Ovary (tissue), 9 donors: Measurements from ENCODE around the gene TMEM37. TPM values are rescaled to one million over a fixed set of nuclear protein-coding genes. Genes with fewer than 3 reads are reported as not detected.

Experiments used
- DNase-seq, 5 donors: peaks; one replicate each; pipeline ENCODE4 v3.0.0-alpha.2; 2019 to 2020
- H3K27ac ChIP-seq, 2 donors: fragments of 200-600 bp; one replicate each; pipeline versions ENCODE4 v1.5.1 to v1.8.0; 2019 to 2022
- H3K27me3 ChIP-seq: fragments of 200-600 bp; one replicate; pipeline ENCODE4 v1.8.0; 2022
- H3K36me3 ChIP-seq: fragments of 200-600 bp; sonication (generic); one replicate; pipeline ENCODE4 v1.5.1; 2019
- H3K4me1 ChIP-seq: one replicate; pipeline ENCODE4 v1.8.1; 2013; ENCODE audit warnings: mild to moderate bottlenecking, moderate library complexity; ENCODE audit not compliant: insufficient read depth
- H3K4me3 ChIP-seq: fragments of 200-600 bp; sonication (generic); one replicate; pipeline ENCODE4 v1.5.1; 2017
- H3K9me3 ChIP-seq, 2 donors: fragments of 200-600 bp in 1 of 2; sonication (generic) in 1 of 2; one replicate each; pipeline versions ENCODE4 v1.5.1 to v1.8.1; 2013 to 2019; ENCODE audit warnings: mild to moderate bottlenecking in 1 of 2, moderate library complexity in 1 of 2
- EP300 ChIP-seq: sonication (generic); formaldehyde crosslinking; IDR thresholded peaks from one replicate; pipeline ENCODE4 v1.6.1; 2017; ENCODE audit warnings: antibody characterized with exemption
- POLR2A ChIP-seq: fragments of 450-650 bp; IDR thresholded peaks from one replicate; pipeline ENCODE4 v1.6.1; 2017; ENCODE audit warnings: antibody characterized with exemption, mild to moderate bottlenecking, moderate library complexity
- WGBS, 3 donors: extraction: QIAGEN DNeasy Blood & Tissue Kit in 1 of 3; methylation state at CpG; one replicate each; pipeline versions ENCODE4 v1.1.5 to v1.1.7; 2013 to 2017; 5-methylcytosine and 5-hydroxymethylcytosine counted together
- intact Hi-C, 4 donors: fragments of 100-400 bp; cut with DNase I; formaldehyde crosslinking; loops; one replicate each; pipeline versions ENCODE4 v1.11.0 to v1.15.1; 2022 to 2023
- polyA plus RNA-seq, 2 donors: library from polyadenylated mRNA; stranded (reverse); fragments of 200-250 nt in 1 of 2; fragments of 350-450 nt in 1 of 2; fragmentation: Illumina TruSeq in 1 of 2; extraction: RNeasy Lipid Tissue Mini Kit (QIAGEN cat#74804) in 1 of 2; gene quantifications; one replicate each; pipeline ENCODE4 v1.2.3, GENCODE V29; 2013 to 2014
- total RNA-seq, 7 donors: library from RNA; depleted of rRNA in 2 of 7; stranded (reverse); fragments of >200 nt in 2 of 7; fragmentation: NEBNext Ultra II Directional in 3 of 7; extraction: Animal tissue kit (Norgen Biotek cat#: 25700) in 3 of 7; gene quantifications; one replicate each; pipeline versions ENCODE4 v1.1.0 to v1.2.4, GENCODE V29; 2016 to 2023
- TF ChIP-seq, protein P1 (sequence below), 3 donors: fragments of 450-650 bp in 2 of 3; fragments of 200-600 bp in 1 of 3; IDR thresholded peaks; one replicate each; pipeline versions ENCODE4 v1.5.1 to v1.8.0; 2016 to 2022; ENCODE audit warnings: antibody characterized with exemption in 3 of 3, mild to moderate bottlenecking in 1 of 3
- donor health status: DM: no; HTN: no; CAD: no; lungs with moderate emphysema.
- donor health status: DM: no; HTN: no; CAD: no.
- donor health status: Bipolar disorder and iron deficiency.
- donor health status: DM: yes; HTN: yes; CAD: no.
- donor health status: DM: no; HTN: no; CAD: no.
- donor health status: DM: yes; HTN: yes; CAD: no.

TMEM37 gene
- total and polyA plus RNA-seq, 9 donors, result 9.5 to 32.5 (median 18.1) TPM

DNA sequence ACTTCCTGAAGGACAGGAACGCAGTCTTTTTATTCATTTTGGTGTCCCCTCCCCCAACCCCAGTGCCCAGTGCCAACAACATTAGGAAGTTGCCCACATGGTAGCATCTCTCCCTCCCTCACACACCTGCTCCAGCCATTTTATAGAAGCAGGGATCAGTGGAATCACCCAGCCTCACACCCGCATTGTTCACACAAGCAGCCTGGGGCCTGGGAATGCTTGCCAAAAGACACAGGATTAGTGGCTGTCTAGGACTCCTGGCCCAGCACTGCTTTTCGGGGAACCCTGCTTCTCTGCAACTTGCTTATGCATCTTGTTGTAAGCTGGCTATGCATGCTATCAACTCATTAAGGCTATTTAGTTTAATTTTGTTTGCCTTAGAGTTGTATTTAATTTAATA, 17.9 kb downstream of the TMEM37 start:
- DNase-seq, result no peak
- H3K36me3 ChIP-seq, result no peaks in the 10 kb centered on the region
- intact Hi-C loops, result no loop called here
- H3K4me3 ChIP-seq, result no peak overlapping the region
- no peak overlapping the region for H3K27ac ChIP-seq
- H3K9me3 ChIP-seq, result no peaks in the 10 kb centered on the region
- 83 to 92% (median 84%) methylated on average over 3 of the region's 3 CpGs for WGBS, 3 donors
- H3K4me1 ChIP-seq, result no peaks in the 10 kb centered on the region
- H3K27me3 ChIP-seq, result no peaks in the 10 kb centered on the region
- TF ChIP-seq, protein P1, sequence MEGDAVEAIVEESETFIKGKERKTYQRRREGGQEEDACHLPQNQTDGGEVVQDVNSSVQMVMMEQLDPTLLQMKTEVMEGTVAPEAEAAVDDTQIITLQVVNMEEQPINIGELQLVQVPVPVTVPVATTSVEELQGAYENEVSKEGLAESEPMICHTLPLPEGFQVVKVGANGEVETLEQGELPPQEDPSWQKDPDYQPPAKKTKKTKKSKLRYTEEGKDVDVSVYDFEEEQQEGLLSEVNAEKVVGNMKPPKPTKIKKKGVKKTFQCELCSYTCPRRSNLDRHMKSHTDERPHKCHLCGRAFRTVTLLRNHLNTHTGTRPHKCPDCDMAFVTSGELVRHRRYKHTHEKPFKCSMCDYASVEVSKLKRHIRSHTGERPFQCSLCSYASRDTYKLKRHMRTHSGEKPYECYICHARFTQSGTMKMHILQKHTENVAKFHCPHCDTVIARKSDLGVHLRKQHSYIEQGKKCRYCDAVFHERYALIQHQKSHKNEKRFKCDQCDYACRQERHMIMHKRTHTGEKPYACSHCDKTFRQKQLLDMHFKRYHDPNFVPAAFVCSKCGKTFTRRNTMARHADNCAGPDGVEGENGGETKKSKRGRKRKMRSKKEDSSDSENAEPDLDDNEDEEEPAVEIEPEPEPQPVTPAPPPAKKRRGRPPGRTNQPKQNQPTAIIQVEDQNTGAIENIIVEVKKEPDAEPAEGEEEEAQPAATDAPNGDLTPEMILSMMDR (IDR thresholded peaks at IDR 0.05), result no peak
- TF ChIP-seq POLR2A (no peak), EP300 (no peak)

DNA sequence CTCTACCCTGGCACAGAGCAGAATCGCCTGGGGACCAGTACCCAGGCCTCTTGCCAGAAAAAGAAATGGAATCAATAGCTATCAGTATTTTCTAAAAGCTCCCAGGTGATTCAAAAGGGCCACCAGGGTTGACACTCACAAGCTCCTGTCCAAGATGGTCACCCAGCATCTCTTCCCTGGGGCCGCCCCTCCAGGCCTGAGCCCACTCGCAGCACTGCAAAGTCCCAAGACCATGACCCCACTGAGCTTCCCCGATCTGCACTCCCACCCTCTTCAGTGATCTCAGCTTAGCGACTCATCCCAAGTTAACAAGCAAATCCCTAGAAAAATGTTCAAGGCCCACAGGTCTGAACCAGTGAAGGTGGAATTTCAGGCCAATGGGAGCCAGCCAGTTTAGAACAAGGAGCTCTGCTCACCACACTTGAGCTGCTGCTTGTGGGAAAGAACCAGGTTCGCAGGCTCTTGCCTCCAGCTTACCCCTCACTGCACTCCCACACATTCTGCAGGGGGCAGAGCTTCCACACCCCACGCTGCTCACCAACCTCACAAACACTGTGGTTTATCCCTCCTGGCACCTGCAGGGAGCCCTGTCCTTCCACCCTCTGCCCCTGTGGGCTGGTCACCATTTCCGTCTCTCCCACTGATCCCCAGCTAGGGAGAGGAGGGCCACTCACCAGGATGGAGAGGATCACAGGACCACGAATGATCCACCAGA, 19.8 kb downstream of the TMEM37 start:
- H3K36me3 ChIP-seq, result no peaks in the 10 kb centered on the region
- DNase-seq, result no peak
- no peaks in the 10 kb centered on the region for H3K9me3 ChIP-seq
- intact Hi-C loops, result no loop called here
- no peaks in the 10 kb centered on the region for H3K27me3 ChIP-seq
- WGBS, 3 donors, result 75 to 82% (median 81%) methylated on average over 9 of the region's 9 CpGs
- no peaks in the 10 kb centered on the region for H3K4me1 ChIP-seq
- no peak overlapping the region for H3K4me3 ChIP-seq
- no peak overlapping the region for H3K27ac ChIP-seq
- TF ChIP-seq POLR2A, result no peak
- TF ChIP-seq, protein P1 (IDR thresholded peaks at IDR 0.05), result no peak
- TF ChIP-seq EP300, result no peak

DNA sequence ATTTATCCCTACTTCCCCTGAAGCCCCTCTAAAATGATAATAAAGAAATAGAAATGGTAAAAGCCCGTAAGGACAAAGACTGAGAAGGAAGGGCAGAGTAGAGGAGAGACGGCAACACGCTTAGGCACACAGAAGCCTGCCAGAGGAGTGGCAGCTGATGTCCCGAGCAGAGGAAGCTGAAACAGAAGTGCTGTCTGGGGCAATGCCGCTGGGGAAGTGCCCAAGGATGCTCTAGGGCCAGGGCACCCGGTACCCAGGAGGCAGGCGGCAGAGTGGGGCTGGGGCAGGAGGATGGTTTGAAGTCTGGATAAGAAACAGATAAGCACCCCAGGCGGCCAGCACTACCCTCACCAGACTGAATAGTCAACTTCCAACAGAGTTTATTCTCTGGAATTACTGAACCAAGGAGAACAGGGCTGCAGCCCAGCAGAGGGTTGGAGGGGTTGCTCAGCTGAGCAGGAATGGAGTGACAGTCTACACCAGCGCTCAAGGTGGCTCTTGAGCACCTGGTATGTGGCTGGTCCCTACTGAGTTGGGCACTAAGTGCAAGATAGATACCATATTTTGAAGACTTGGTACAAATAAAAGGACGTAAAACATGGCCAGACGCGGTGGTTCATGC, 22.4 kb downstream of the TMEM37 start:
- Histone ChIP-seq H3K9me3 (no peaks in the 10 kb centered on the region), H3K36me3 (no peaks in the 10 kb centered on the region)
- WGBS, 3 donors, result 71 to 82% (median 72%) methylated on average over 12 of the region's 12 CpGs

DNA sequence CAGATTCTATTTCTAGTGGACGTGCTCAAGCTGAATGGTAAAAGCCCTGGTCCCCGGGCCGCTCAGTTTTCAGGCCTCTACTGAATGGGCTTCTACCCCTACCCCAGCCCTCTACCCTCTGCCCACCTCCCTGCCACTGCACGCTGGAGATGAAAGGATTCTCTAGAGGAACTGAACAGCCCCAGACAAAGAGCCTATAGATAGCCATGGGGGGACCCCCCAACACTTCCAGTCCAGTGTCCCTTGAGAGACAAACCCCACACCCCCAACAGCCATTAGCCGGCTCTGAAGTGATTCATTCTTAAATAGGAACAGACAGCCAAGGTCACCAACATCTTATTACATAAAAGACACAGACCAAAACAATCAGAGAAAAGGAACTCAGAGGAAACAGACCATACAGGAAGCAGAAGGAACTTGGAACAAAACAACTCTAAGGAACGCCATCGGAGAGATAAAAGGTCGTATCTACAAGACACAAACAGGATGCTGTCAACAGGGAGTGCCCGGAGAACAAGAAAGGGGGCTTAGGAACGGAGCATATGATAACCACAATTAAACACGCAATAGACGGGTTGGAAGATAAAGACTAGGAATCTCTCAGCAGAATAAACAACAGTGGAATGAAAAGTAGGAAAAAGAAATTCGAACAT, 23.5 kb downstream of the TMEM37 start:
- no peaks in the 10 kb centered on the region for H3K36me3 ChIP-seq
- no peaks in the 10 kb centered on the region for H3K4me1 ChIP-seq
- H3K4me3 ChIP-seq, result no peak overlapping the region
- H3K9me3 ChIP-seq, result no peaks in the 10 kb centered on the region
- no peak overlapping the region for H3K27ac ChIP-seq
- WGBS, 3 donors, result 22 to 30% (median 24%) methylated on average over 13 of the region's 13 CpGs
- TF ChIP-seq POLR2A (no peak), EP300 (no peak)
- TF ChIP-seq, protein P1 (IDR thresholded peaks at IDR 0.05), result no peak
- intact Hi-C loops, result no loop called here
- no peaks in the 10 kb centered on the region for H3K27me3 ChIP-seq
- DNase-seq, result no peak

More for the DNA sequence above, 22.4 kb downstream of the TMEM37 start:
- no peaks in the 10 kb centered on the region for H3K4me1 ChIP-seq
- H3K27me3 ChIP-seq, result no peaks in the 10 kb centered on the region
- intact Hi-C loops, result no loop called here
- no peak overlapping the region for H3K27ac ChIP-seq
- TF ChIP-seq POLR2A, result no peak
- no peak for TF ChIP-seq EP300
- TF ChIP-seq, protein P1 (IDR thresholded peaks at IDR 0.05), result no peak
- H3K4me3 ChIP-seq, result no peak overlapping the region
- no peak for DNase-seq
